NB4 (cell line): Measurements from ENCODE around the gene GOLGA6L10.
"Not testable (repeated sequence)": the region's sequence is repeated elsewhere in the genome, so short reads cannot be mapped to it uniquely, and the experiment has no call there.

ENCODE experiments used
- CTCF ChIP-seq: IDR thresholded peaks from one replicate; pipeline ENCODE4 v1.5.1; 2012; ENCODE audit warnings: low read depth, low read length
- MYC ChIP-seq: IDR thresholded peaks from 2 replicates; pipeline ENCODE4 v1.6.1; 2011; ENCODE audit warnings: low read depth, low read length
- POLR2A ChIP-seq: IDR thresholded peaks from 2 replicates; pipeline ENCODE4 v1.6.1; 2011; ENCODE audit warnings: mild to moderate bottlenecking; ENCODE audit not compliant: insufficient read length; ENCODE audit errors: extremely low read depth

GRCh38 chr15:82319522-82320278, 29.6 kb downstream of the GOLGA6L10 start:
- not testable (repeated sequence) for TF ChIP-seq CTCF, MYC, POLR2A
